ENCODE measurements around the gene APOL3.
A peak's percentile ranks its signal among the peaks of the same experiment; 100 is the strongest.
"Not testable (repeated sequence)": the region's sequence is repeated elsewhere in the genome, so short reads cannot be mapped to it uniquely, and the experiment has no call there.

Gene APOL3

GRCh38 chr22:36145881-36146280 is 14.7 kb downstream of the APOL3 start:
- Mint-ChIP-seq H3K36me3 (peaks cover 35% of the 10 kb centered on the region), H3K4me3 (no peak overlapping the region), H3K4me1 (peaks cover 6% of the 10 kb centered on the region), H3K27me3 (no peaks in the 10 kb centered on the region), H3K9me3 (no peaks in the 10 kb centered on the region), H3K27ac (peak overlapping the region; percentile 46)
- ATAC-seq (ENCODE audit: low read depth) (no peak), DNase-seq (ENCODE audit: low spot score in 2 of 2) (no peak)

DNA sequence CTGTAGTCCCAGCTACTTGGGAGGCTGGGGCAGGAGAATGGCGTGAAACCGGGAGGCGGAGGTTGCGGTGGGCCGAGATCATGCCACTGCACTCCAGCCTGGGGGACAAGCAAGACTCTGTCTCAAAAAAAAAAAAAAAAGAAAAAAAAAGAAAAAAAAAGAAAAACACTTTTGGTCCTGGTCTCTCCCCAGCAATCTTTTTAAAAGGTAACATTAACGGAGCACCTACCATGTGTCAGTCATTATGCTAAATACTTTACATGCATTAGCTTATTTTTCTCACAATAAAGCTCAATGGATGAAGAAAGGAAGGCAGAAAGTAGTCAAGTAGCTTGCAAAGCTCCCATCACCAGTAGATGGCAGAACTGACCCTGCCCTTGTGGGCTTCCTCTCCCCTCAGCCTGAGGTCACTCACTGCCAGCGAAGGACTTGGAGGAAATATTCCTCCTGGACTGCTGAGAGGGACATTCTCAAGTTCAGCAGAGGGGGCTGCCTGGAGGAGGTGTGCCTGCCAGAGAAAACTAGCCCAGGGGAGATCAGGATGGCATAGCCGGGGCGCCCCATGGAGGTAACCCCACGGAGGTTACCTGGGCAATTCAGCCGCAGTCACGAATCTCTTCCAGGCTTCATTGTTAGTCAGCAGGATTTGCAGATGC is 15.5 kb downstream of the APOL3 start:
- ATAC-seq (ENCODE audit: low read depth), result peak; percentile 64
- Mint-ChIP-seq H3K27ac (no peak overlapping the region), H3K27me3 (no peaks in the 10 kb centered on the region), H3K36me3 (peaks cover 39% of the 10 kb centered on the region), H3K4me3 (no peak overlapping the region), H3K4me1 (peaks cover 5% of the 10 kb centered on the region), H3K9me3 (no peaks in the 10 kb centered on the region)
- no peak for DNase-seq (ENCODE audit: low spot score in 2 of 2)

- peaks cover 5% of the 10 kb centered on the region for H3K4me1 Mint-ChIP-seq
Measured at GRCh38 chr22:36143956-36144355, 16.6 kb downstream of the APOL3 start.

GRCh38 chr22:36143066-36143815 is 17.3 kb downstream of the APOL3 start:
- H3K4me3 Mint-ChIP-seq, result no peak overlapping the region
- DNase-seq (ENCODE audit: low spot score in 2 of 2), result no peak
- ATAC-seq (ENCODE audit: low read depth), result no peak
- peaks cover 4% of the 10 kb centered on the region for H3K4me1 Mint-ChIP-seq
- H3K36me3 Mint-ChIP-seq, result peaks cover 40% of the 10 kb centered on the region
- H3K9me3 Mint-ChIP-seq, result no peaks in the 10 kb centered on the region
- peak overlapping the region; percentile 31 for H3K27ac Mint-ChIP-seq
- H3K27me3 Mint-ChIP-seq, result no peaks in the 10 kb centered on the region

More at GRCh38 chr22:36143956-36144355, 16.6 kb downstream of the APOL3 start:
- no peak overlapping the region for H3K27ac Mint-ChIP-seq
- H3K4me3 Mint-ChIP-seq, result no peak overlapping the region
- H3K36me3 Mint-ChIP-seq, result peaks cover 40% of the 10 kb centered on the region
- DNase-seq (ENCODE audit: low spot score in 2 of 2) (no peak), ATAC-seq (ENCODE audit: low read depth) (no peak)
- H3K27me3 Mint-ChIP-seq, result no peaks in the 10 kb centered on the region
- H3K9me3 Mint-ChIP-seq, result no peaks in the 10 kb centered on the region

GRCh38 chr22:36141481-36141880 is 19.1 kb downstream of the APOL3 start:
- H3K27ac Mint-ChIP-seq, result no peak overlapping the region
- no peak for DNase-seq (ENCODE audit: low spot score in 2 of 2)
- H3K27me3 Mint-ChIP-seq, result no peaks in the 10 kb centered on the region
- peaks cover 3% of the 10 kb centered on the region for H3K4me1 Mint-ChIP-seq
- peaks cover 34% of the 10 kb centered on the region for H3K36me3 Mint-ChIP-seq
- no peak for ATAC-seq (ENCODE audit: low read depth)
- no peak overlapping the region for H3K4me3 Mint-ChIP-seq
- no peaks in the 10 kb centered on the region for H3K9me3 Mint-ChIP-seq

GRCh38 chr22:36138709-36139108 is 21.8 kb downstream of the APOL3 start:
- H3K9me3 Mint-ChIP-seq; H3K27ac Mint-ChIP-seq; ATAC-seq (ENCODE audit: low read depth); H3K27me3 Mint-ChIP-seq; H3K4me3 Mint-ChIP-seq; H3K4me1 Mint-ChIP-seq; DNase-seq (ENCODE audit: low spot score in 2 of 2): not testable (repeated sequence)
- H3K36me3 Mint-ChIP-seq, result peaks cover 29% of the 10 kb centered on the region

GRCh38 chr22:36136988-36137387 is 23.6 kb downstream of the APOL3 start:
- ATAC-seq (ENCODE audit: low read depth), result no peak
- H3K9me3 Mint-ChIP-seq, result no peaks in the 10 kb centered on the region
- no peak overlapping the region for H3K4me3 Mint-ChIP-seq
- H3K27me3 Mint-ChIP-seq, result peaks cover under 1% of the 10 kb centered on the region
- DNase-seq (ENCODE audit: low spot score in 2 of 2), result no peak
- H3K4me1 Mint-ChIP-seq, result peaks cover 3% of the 10 kb centered on the region
- peaks cover 20% of the 10 kb centered on the region for H3K36me3 Mint-ChIP-seq
- no peak overlapping the region for H3K27ac Mint-ChIP-seq

DNA sequence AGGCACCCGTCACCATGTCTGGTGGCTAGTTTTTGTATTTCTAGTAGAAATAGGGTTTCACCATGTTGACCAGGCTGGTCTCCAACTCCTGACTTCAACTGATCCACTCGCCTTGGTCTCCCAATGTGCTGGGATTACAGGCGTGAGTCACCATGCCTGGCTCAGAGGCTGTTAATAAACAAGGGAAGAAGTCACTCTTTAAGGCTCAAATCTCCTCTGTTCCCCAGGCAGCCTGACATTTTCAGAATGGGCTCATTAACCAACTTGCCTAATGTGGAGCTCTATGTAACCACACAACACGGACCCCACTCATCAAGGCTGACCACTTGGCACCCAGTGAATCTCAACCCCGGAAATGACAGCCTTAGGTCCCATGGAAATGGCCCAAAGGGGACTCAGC is 24.1 kb downstream of the APOL3 start:
- no peak overlapping the region for H3K27ac Mint-ChIP-seq
- peaks cover 17% of the 10 kb centered on the region for H3K36me3 Mint-ChIP-seq
- no peak overlapping the region for H3K4me3 Mint-ChIP-seq
- H3K27me3 Mint-ChIP-seq, result peaks cover 2% of the 10 kb centered on the region
- H3K9me3 Mint-ChIP-seq, result no peaks in the 10 kb centered on the region
- peaks cover 3% of the 10 kb centered on the region for H3K4me1 Mint-ChIP-seq
- DNase-seq (ENCODE audit: low spot score in 2 of 2) (no peak), ATAC-seq (ENCODE audit: low read depth) (no peak)

GRCh38 chr22:36135306-36135980 is 25.1 kb downstream of the APOL3 start:
- Mint-ChIP-seq H3K4me3 (no peak overlapping the region), H3K4me1 (no peaks in the 10 kb centered on the region), H3K36me3 (peaks cover 7% of the 10 kb centered on the region), H3K27ac (no peak overlapping the region), H3K27me3 (peaks cover 5% of the 10 kb centered on the region), H3K9me3 (no peaks in the 10 kb centered on the region)
- no peak for ATAC-seq (ENCODE audit: low read depth)
- no peak for DNase-seq (ENCODE audit: low spot score in 2 of 2)

DNA sequence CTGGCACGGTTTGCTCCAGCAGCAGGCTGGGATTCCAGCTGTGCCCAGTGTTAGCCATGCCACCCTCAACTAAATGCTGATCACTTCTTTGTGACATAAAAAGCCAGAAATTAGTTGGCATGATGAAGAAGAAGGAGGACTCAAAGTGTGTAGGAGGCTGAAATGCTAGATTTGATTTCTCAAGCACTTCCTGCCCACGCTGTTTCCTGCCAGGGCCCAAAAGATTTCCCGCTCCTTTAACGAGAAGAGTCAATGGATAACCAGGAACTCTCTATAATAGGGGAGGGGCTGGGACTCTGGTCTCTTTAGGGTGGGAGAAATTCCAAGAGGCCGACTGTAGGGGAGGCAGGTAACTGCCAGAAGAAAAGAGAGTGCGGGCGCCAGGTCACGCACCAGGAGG is 26.4 kb downstream of the APOL3 start:
- DNase-seq (ENCODE audit: low spot score in 2 of 2) (no peak), ATAC-seq (ENCODE audit: low read depth) (no peak)
- peaks cover 11% of the 10 kb centered on the region for H3K27me3 Mint-ChIP-seq
- H3K9me3 Mint-ChIP-seq, result no peaks in the 10 kb centered on the region
- no peak overlapping the region for H3K4me3 Mint-ChIP-seq
- H3K4me1 Mint-ChIP-seq, result no peaks in the 10 kb centered on the region
- H3K27ac Mint-ChIP-seq, result no peak overlapping the region
- peaks cover 2% of the 10 kb centered on the region for H3K36me3 Mint-ChIP-seq

- H3K4me3 Mint-ChIP-seq, result no peak overlapping the region
- no peaks in the 10 kb centered on the region for H3K9me3 Mint-ChIP-seq
- ATAC-seq (ENCODE audit: low read depth) (no peak), DNase-seq (ENCODE audit: low spot score in 2 of 2) (no peak)
- no peaks in the 10 kb centered on the region for H3K4me1 Mint-ChIP-seq
- no peaks in the 10 kb centered on the region for H3K36me3 Mint-ChIP-seq
- H3K27me3 Mint-ChIP-seq, result peaks cover 14% of the 10 kb centered on the region
- H3K27ac Mint-ChIP-seq, result no peak overlapping the region
Measured at GRCh38 chr22:36131907-36132306, 28.6 kb downstream of the APOL3 start.

- H3K9me3 Mint-ChIP-seq, result no peaks in the 10 kb centered on the region
Measured at GRCh38 chr22:36129486-36130388, 30.8 kb downstream of the APOL3 start.

GRCh38 chr22:36129071-36129470 is 31.5 kb downstream of the APOL3 start:
- Mint-ChIP-seq H3K27ac (no peak overlapping the region), H3K9me3 (no peaks in the 10 kb centered on the region), H3K27me3 (peaks cover 16% of the 10 kb centered on the region), H3K4me1 (peaks cover 3% of the 10 kb centered on the region), H3K36me3 (no peaks in the 10 kb centered on the region), H3K4me3 (no peak overlapping the region)
- DNase-seq (ENCODE audit: low spot score in 2 of 2) (no peak), ATAC-seq (ENCODE audit: low read depth) (no peak)

More at GRCh38 chr22:36129486-36130388, 30.8 kb downstream of the APOL3 start:
- H3K4me3 Mint-ChIP-seq, result no peak overlapping the region
- no peaks in the 10 kb centered on the region for H3K4me1 Mint-ChIP-seq
- DNase-seq (ENCODE audit: low spot score in 2 of 2), result no peak
- H3K36me3 Mint-ChIP-seq, result no peaks in the 10 kb centered on the region
- ATAC-seq (ENCODE audit: low read depth), result no peak
- H3K27me3 Mint-ChIP-seq, result peaks cover 16% of the 10 kb centered on the region
- H3K27ac Mint-ChIP-seq, result no peak overlapping the region
